RCC 7860 (cell line): Measurements from ENCODE around the gene AXL.
"Not testable (repeated sequence)": the region's sequence is repeated elsewhere in the genome, so short reads cannot be mapped to it uniquely, and the experiment has no call there.

ENCODE experiments used
- DNase-seq: peaks from one replicate; pipeline ENCODE4 v3.0.0-alpha.2; 2015; ENCODE audit warnings: low spot score
- FAIRE-seq: peaks from 2 replicates; lab custom pipeline; 2012; peaks lifted over from hg19 to GRCh38; lab: Jason Lieb, UNC

AXL gene

DNA sequence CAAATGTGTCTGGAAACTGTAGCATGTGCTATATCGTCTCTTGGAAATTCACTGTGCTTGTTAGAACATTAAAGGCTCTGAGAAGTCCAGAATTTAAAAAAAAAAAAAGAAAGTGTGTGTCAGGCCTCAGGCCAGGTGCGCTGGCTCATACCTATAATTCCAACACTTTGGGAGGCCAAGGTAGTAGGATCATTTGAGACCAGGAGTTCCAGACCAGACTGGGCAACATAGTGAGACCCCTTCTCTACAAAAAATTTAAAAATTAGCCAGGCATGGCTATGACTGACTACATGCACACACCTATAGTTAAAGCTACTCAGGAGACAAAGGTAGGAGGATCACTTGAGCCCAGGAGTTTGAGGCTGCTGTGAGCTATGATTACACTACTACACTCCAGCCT is 50.0 kb downstream of the AXL start:
- FAIRE-seq: no peak

DNA sequence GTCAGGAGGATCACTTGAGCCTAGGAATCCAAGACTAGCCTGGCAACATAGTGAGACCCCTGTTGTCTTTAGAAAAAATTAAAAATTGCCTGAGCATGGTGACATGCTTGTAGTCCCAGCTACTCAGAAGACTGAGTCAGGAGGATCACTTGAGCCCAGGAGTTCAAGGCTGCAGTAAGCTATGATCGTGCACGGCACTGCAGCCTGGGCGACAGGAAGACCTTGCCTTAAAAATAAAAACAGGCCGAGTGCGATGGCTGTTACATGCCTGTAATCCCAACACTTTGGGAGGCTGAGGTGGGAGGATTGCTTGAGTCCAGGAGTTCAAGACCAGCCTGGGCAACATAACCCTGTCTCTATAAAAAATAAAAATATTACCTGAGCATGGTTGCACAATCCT is 50.5 kb downstream of the AXL start:
- no peak for DNase-seq
- FAIRE-seq: no peak

More for the DNA sequence above, 50.0 kb downstream of the AXL start:
- DNase-seq: no peak

DNA sequence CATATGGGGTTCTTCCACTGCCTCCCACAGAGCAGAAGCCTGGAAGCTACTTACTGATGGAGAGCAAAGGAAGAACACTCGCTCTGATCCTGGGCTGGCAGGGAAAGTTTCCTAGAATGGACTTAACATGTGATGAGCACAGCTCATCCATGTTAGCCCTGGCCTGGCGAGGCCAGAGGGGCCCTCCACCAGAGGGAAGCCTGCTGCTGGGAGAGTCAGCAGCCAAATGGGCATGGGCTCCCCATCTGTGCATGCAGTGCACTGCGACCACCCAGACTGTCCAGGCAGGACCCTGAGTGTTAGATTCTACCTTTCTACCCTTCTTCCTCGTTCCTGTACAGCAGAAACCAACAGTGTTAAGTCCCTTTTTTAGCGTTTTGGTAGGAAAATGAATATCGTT is 54.1 kb downstream of the AXL start:
- DNase-seq (no peak), FAIRE-seq (no peak)

DNA sequence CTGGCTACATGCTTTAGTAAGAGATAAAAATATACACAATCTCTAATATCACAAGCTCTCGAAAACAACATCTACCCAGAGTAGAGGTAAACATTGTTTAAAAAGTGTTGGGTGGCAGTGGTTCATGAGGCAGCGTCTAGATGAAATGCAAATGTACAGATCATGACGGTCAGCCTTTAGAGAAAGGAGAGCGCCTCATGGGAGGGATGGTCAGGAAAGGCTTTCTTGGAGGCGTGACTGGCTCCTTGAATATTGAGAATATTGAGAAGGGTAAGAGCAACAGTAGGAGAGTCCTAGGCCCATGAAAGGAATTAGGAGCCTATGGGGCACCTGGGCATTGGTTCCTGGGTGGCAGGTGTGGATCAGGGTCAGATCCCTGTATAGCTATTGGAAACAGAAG is 55.8 kb downstream of the AXL start:
- FAIRE-seq (no peak), DNase-seq (no peak)

DNA sequence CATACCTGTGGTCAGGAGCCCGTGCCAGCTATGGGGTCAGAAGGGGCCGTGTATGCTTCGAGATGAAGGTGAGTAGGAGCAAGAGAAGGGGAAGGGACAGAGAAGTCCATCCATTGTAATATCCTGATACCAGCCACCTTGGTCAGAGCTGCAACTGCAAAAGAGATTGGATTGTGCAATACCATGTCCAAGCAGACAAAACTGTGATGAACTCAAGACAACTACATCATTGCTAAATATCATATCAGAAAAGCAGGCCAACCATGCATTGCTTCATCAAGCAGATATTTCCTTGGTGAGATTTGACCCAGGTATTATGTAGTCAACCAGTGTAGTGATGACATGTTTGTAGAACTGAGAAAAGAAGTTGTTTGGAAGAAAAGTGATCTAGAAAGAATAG is 57.2 kb downstream of the AXL start:
- FAIRE-seq (no peak), DNase-seq (no peak)

DNA sequence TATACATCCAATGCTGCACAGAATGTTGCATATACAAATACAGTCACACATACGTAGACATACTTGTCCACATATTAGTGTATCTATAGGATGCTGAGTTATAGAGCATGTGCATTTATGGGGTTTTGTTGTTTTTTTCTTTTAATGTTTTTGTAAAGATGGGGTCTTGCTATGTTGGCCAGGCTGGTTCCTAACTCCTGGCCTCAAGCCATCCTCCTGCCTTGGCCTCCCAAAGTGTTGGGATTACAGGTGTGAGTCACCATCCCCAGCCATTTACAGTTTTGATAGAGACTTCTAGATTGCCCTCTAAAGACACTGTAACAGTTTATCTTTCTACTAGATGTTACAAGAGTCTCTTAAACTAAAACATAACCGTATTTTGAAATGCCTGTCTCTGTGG is 59.5 kb downstream of the AXL start:
- FAIRE-seq (no peak), DNase-seq (no peak)

DNA sequence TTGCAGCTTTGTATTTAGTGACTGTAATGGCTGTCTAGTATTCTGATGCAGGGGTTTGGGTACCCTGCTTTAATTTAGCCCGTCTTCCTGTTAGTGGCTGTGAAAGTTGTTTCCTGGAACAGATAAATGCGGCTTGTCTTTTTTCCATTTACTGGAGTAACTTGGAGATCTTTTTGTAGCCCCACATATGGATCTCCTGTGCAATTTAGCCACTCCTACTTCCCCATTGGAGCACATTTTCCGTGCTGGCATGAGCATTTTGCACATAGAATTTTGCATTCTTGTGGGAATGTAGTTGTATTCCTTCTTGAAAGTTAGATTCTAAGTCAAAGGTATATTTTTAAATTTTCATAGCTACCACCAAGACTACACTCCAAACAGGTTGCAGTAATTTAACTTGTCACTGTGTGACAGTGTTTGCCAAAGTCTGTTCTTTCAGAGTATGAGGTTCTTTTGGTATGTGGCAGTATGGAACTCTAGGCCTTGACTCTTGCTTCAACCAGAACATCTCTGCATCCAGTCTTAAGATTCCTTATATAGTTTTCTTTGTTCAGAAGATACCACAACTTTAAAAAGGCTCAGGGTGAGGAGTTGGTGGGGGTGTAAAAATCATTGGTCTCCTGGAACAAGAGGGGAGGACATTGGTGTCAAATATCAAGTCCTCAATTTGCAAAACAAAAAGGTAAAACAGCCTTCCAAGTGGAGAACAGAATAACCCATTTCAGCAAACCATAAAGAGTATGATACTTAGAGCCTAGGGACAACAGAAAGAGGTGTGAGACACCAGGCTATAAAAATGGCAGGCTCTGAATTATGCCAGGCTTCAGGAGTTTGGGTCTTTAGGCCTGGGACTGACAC is 69.9 kb downstream of the AXL start:
- no peak for DNase-seq

DNA sequence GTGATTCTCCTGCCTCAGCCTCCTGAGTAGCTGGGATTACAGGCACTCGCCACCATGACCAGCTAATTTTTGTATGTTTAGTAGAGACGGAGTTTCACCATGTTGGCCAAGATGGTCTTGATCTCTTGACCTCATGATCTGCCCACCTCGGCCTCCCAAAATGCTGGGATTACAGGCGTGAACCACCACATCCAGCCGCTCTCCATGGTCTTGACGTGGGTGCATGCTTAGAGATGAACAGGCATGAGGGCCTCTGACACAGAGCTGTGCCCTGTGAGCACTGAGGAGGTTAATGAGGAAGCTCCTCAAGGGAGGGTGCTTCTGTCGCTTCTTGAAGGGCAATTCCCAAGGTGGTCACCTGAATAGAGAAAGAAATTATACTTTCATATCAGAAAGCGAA is 70.8 kb downstream of the AXL start:
- FAIRE-seq, DNase-seq: not testable (repeated sequence)

More for the DNA sequence above, 69.9 kb downstream of the AXL start:
- FAIRE-seq: no peak

DNA sequence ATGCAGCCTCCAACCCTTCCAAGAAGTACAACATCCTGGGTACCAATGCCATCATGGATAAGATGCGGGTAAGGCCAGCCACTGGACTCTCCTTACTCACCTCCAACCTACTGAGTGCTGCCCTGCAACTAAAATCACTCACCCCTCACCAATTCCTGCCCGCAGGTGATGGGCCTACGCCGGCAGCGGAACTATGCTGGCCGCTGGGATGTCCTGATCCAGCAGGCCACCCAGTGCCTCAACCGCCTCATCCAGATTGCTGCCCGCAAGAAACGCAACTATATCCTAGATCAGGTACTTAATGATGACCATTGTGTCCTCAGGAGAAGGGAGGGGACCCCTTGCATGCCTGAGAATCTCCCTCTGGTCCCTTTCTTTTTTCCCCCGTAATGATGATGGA is 75.4 kb downstream of the AXL start:
- no peak for DNase-seq
- no peak for FAIRE-seq

DNA sequence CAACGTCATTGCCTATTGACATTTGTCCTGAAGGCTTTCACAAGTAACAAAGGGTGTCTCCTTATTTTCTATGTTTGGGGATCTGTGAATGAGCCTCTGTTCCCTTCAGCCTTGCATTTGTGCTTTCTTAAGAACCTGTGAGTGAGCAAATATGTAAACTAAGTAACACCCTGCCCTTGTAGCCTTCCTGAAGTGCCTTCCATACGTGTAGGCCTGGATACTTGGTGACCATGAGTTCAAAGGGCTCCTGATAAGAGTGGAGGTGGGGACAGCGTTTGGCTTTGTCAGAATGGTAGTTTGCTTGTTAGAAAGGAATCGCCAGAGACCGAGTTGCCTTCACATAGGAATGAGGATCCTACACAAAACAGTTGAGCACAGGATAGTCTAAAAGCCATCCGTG is 76.5 kb downstream of the AXL start:
- FAIRE-seq (no peak), DNase-seq (no peak)

DNA sequence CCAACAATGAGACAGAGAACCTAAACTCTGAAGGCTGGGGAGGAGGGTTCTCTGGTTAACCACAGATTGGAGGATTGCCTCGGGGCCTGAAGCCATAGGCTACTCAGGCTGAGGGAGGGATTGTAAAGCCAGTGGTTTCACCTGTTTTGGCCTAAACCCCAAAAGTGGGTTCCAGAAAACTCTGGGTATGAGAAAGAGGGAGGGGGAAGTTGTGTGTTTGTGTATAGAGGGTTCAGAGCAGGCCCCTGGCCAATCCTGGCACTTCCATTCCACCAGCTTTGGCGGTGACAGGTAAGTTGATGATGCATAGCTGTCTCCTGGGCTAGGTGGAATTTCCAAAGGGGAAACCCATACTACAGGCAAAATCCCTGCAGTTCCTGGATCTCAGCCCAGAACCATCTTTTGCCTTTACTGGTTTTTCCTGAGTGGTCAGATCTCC is 77.4 kb downstream of the AXL start:
- no peak for FAIRE-seq

DNA sequence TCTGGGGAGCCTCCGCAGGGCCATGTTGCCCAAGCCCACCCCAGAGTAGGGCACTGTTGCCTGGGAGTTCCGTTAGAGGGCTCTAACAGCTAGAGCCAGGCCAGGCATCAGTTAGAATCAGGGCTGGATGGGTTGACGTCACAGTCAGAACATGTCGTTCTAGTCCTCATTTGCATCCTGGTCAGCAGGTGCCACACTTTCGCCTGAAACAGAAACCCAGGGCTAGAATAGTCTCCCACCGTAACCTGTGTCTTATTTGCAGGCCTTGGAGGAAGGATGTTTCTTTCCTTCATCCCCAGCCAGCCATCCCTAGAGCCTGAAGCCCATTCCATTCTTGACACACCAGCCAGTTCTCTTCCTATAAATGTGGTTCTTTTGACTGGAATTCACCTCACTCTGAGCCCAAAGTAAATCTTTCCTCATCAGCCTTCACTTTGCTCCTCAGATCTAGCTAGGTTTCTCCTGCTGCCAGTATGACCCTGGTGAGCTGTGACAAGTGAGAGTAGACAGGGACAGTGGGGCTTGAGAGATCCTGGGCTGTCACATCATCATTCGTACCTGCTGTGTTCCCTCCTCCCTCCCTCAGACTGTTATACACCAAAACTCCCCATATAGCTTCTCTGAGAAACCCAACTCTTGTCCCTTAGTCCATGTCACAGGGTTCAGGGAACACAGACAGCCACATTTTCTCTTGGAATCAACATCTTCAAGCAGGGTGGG is 78.8 kb downstream of the AXL start:
- DNase-seq: no peak
- no peak for FAIRE-seq

More for the DNA sequence above, 77.4 kb downstream of the AXL start:
- no peak for DNase-seq

DNA sequence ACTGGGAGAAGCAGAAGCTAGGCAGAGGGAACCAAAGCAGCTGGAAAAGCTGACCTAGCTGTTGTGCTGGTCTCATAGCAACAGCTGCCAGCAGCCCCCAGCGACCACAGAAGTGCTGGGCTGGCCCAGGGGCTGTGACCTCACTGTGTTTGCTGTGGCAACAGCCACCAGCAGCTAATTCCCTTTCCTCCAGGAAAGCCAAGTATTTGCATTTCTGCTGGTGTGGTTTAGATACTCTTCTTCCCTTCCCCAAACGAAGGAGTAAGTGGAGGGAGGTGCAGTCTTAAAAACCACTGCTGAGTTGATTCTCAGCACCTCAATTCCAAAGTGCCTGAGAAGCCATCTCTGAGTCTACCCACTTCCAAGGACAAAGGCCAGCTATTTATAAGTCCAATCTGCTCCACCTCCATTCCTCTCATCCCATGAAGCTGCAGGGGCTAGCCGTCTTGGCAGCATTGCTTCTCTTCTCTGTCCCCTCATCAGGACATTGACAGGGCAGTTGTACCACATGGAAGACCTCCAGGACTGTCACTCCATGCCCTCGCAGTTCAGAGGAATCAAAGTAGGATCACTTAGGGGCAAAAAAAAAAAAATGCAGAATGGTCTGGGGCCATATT is 79.4 kb downstream of the AXL start:
- peak; percentile 28 for DNase-seq

DNA sequence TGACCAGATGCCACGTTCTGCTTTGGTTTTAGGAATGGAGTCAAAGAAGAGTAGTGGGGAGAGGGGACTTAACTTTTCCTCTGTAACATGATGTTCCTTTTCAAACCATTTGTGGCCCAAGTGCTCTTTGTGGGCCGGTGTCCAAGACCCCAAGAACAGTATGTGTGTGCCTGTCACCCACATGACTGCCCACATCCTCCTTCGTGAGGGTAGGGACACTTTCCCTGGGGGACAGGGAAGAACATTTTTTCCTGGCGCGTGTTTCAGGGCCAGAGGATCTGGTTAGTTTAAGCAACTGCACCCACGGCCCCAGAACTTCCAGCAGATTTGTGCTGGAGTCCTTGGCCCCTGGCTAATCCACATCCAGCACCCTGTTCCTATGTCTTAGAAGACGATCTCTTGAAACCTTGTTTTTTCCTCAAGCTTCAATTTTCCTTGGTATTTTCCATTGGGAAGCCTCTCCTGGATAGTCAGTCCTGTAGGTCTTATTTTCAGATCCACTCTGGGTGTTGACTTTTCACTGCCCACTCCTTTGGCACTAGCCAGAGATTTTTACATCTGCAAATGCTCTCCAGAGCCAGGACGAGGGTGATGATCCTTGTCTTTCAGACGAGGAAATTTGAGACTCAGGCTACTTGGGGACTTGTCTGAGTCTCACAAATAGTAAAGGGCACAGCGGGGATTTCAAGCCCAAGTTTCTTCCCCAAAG is 80.2 kb downstream of the AXL start:
- DNase-seq (no peak), FAIRE-seq (no peak)

More for the DNA sequence above, 79.4 kb downstream of the AXL start:
- no peak for FAIRE-seq

DNA sequence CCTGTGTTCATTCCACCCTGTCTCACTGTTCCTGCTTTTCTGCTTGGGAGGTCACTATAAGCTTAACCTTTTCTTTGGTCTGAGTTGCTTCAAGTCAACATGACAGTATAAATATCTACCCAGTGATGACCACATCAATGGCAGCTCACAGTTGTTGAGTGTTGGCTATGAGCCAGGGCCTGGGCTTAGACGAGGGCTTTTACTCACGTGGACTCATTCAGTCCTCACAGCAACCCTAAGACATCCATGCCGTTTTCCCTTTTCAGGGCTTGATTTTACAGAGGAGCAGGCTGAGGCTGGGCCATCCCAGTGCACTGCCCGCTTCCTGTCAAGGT is 80.7 kb downstream of the AXL start:
- DNase-seq (peak; percentile 37), FAIRE-seq (no peak)

DNA sequence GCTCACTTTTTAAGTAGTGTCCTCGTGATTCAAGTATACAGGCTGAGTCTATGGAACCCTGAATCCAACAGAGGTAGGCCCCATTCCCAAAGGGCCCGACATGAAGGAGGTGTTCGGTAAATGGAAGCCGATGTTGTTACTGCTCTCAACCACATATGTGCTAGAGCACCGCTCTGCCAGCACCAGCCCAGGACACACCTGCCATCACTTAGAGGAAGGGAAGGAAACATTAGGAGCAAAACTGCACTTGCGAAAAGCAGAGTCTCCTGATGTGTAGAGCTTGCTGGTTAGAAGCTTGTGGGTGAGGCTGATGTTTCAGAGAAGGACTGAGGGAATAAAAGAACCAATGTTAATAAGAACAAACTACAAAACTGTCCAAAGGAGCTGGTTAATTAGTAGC is 81.5 kb downstream of the AXL start:
- no peak for FAIRE-seq
- no peak for DNase-seq

DNA sequence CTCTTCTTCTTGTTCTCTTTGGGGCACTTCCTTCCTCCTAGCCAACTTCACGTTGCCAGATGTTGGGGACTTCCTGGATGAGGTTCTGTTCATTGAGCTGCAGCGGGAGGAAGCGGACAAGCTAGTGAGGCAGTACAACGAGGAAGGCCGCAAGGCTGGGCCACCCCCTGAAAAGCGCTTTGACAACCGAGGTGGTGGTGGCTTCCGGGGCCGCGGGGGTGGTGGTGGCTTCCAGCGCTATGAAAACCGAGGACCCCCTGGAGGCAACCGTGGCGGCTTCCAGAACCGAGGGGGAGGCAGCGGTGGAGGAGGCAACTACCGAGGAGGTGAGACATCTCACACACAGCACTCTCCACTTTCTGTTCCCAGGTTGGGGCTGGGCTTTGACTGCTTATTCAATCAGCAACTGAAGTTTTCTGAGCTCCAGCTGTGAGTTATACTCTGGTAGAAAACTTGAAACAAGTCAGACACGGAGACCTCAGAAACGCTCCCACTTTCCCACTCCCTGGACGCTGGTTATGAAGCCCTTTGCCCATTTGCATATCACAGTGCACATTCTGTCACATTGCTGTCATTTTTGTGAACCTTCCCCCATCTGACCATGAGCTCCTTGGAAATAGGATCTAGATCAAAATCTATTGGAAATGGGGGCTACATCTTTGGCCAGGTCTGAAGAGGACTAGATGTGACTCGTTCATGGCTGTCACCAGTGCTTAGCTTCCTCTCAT is 83.8 kb downstream of the AXL start:
- no peak for FAIRE-seq
- no peak for DNase-seq

DNA sequence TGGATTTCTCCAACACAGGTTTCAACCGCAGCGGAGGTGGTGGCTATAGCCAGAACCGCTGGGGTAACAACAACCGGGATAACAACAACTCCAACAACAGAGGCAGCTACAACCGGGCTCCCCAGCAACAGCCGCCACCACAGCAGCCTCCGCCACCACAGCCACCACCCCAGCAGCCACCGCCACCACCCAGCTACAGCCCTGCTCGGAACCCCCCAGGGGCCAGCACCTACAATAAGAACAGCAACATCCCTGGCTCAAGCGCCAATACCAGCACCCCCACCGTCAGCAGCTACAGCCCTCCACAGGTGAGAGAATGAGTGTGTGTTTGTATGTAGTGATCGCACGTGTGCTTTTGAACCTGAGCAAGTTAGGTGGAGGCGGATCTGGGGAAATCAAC is 84.9 kb downstream of the AXL start:
- no peak for FAIRE-seq
- no peak for DNase-seq

DNA sequence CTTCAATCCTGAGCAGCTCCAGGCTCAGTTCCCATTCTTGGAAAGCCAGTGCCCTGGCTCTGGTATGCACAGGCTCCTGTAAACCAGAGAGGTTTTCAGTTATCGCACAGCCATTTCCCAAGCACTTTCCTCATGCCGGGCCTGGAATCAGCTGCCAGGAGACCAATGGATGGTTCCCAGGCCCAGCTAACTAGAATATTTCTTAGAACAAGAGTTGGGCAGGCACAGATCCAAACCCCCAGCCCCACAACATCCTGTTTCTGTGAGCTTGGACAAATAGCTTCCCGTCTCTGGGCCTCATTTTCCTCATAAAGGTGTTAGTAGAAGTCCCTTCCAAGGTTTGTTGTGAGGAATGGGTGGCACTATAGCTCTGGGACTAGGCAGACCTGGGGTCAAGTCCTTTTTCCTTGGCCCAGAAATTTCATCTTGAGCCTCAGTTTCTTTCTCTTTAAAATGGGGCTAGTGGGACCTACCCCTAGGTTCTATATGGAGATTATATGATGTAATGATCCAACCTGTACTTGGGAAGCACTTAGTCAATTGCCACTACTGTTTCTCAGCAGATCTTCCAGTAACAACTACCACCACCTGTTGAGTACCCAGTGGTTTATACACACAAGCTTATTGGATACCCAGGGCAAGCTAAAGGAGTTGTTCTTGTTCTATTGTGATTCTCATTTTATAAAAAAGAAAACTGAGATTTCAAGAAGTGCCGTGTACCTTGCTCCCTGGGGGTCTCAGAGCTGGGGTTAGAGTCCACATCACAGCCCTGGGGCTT is 85.9 kb downstream of the AXL start:
- FAIRE-seq (no peak), DNase-seq (no peak)
